OCI-LY1 (cell line): ENCODE results near the gene RHBDD3.

Experiments used
- H2AFZ ChIP-seq: fragments of 200-600 bp; sonication (generic), shearing (Covaris generic); 2 replicates; pipeline ENCODE4 v1.6.0; 2014; ENCODE audit warnings: antibody characterized with exemption, mild to moderate bottlenecking, low read length
- H3F3A ChIP-seq: fragments of 200-600 bp; sonication (generic), shearing (Covaris generic); 2 replicates; pipeline ENCODE4 v1.6.0; 2014; ENCODE audit warnings: mild to moderate bottlenecking, antibody characterized with exemption, low read length, moderate library complexity; ENCODE audit not compliant: insufficient read depth
- H3K27ac ChIP-seq: fragments of 200-600 bp; sonication (generic); 2 replicates; pipeline ENCODE4 v1.5.1; 2014; ENCODE audit warnings: low read length, mixed run types, mild to moderate bottlenecking, low read depth; ENCODE audit not compliant: poor library complexity, severe bottlenecking
- H3K27me3 ChIP-seq: fragments of 200-600 bp; sonication (generic); 2 replicates; pipeline ENCODE4 v1.6.0; 2014; ENCODE audit warnings: antibody characterized with exemption, mild to moderate bottlenecking, low read length, moderate library complexity; ENCODE audit not compliant: insufficient read depth
- H3K36me3 ChIP-seq: fragments of 200-600 bp; sonication (generic); 2 replicates; pipeline ENCODE4 v1.6.1; 2014; ENCODE audit warnings: mild to moderate bottlenecking, antibody characterized with exemption, low read length, moderate library complexity, mixed read lengths; ENCODE audit not compliant: insufficient read depth
- H3K4me1 ChIP-seq: fragments of 200-600 bp; sonication (generic); 2 replicates; pipeline ENCODE4 v1.5.1; 2014; ENCODE audit warnings: mild to moderate bottlenecking, low read length, moderate library complexity; ENCODE audit not compliant: insufficient read depth, severe bottlenecking
- H3K4me2 ChIP-seq: fragments of 200-600 bp; sonication (generic), shearing (Covaris generic); 2 replicates; pipeline ENCODE4 v1.6.1; 2014; ENCODE audit warnings: low read length
- H3K4me3 ChIP-seq: fragments of 200-600 bp; sonication (generic); 2 replicates; pipeline ENCODE4 v1.5.1; 2014; ENCODE audit warnings: low read length, low read depth, mild to moderate bottlenecking, mixed read lengths; ENCODE audit not compliant: poor library complexity, severe bottlenecking
- H3K79me2 ChIP-seq: fragments of 200-600 bp; shearing (Covaris generic); 2 replicates; pipeline ENCODE4 v1.6.1; 2016; ENCODE audit warnings: mixed run types, low read length, mixed read lengths; ENCODE audit not compliant: insufficient read depth
- H3K9ac ChIP-seq: fragments of 200-600 bp; sonication (generic), shearing (Covaris generic); 2 replicates; pipeline ENCODE4 v1.6.1; 2014; ENCODE audit warnings: mild to moderate bottlenecking, low read length, mixed read lengths
- H3K9me2 ChIP-seq: fragments of 200-600 bp; sonication (generic), shearing (Covaris generic); 2 replicates; pipeline ENCODE4 v1.6.1; 2014; ENCODE audit warnings: low read depth, mild to moderate bottlenecking, low read length, mixed read lengths
- H3K9me3 ChIP-seq: fragments of 200-600 bp; shearing (Covaris generic); 2 replicates; pipeline ENCODE4 v1.6.1; 2014; ENCODE audit warnings: low read length, mixed read lengths
- H4K20me1 ChIP-seq: fragments of 200-600 bp; sonication (generic), shearing (Covaris generic); 2 replicates; pipeline ENCODE4 v1.6.0; 2016; ENCODE audit warnings: mild to moderate bottlenecking, low read length; ENCODE audit not compliant: insufficient read depth
- CTCF ChIP-seq: fragments of 200-600 bp; sonication (generic), shearing (Covaris generic); IDR thresholded peaks from 2 replicates; pipeline ENCODE4 v1.5.1; 2017; ENCODE audit warnings: mild to moderate bottlenecking, antibody characterized with exemption, low read length, moderate library complexity, mixed read lengths
- EZH2 ChIP-seq: fragments of 200-600 bp; sonication (generic), shearing (Covaris generic); IDR thresholded peaks from 2 replicates; pipeline ENCODE4 v1.8.0; 2017; ENCODE audit warnings: borderline replicate concordance, mixed run types, mild to moderate bottlenecking, antibody characterized with exemption, low read length, moderate library complexity, mixed read lengths

Gene RHBDD3

GRCh38 chr22:29255064-29255621 lies 12.6 kb downstream of the RHBDD3 start:
- Histone ChIP-seq H3K9me2 (no peaks in the 10 kb centered on the region), H3K9ac (no peak overlapping the region), H3K4me1 (no peaks in the 10 kb centered on the region)

GRCh38 chr22:29254286-29254660 lies 13.5 kb downstream of the RHBDD3 start:
- H3K9ac ChIP-seq: no peak overlapping the region
- no peaks in the 10 kb centered on the region for H4K20me1 ChIP-seq
- TF ChIP-seq CTCF (no peak), EZH2 (no peak)
- H3F3A ChIP-seq: no peaks in the 10 kb centered on the region
- H3K4me2 ChIP-seq: no peak overlapping the region
- H3K4me1 ChIP-seq: no peaks in the 10 kb centered on the region
- H3K27me3 ChIP-seq: no peaks in the 10 kb centered on the region
- H3K4me3 ChIP-seq: no peak overlapping the region
- no peaks in the 10 kb centered on the region for H3K36me3 ChIP-seq
- no peaks in the 10 kb centered on the region for H3K9me3 ChIP-seq
- no peak overlapping the region for H3K27ac ChIP-seq
- H3K9me2 ChIP-seq: no peaks in the 10 kb centered on the region
- H2AFZ ChIP-seq: no peak overlapping the region
- no peaks in the 10 kb centered on the region for H3K79me2 ChIP-seq

More at GRCh38 chr22:29255064-29255621, 12.6 kb downstream of the RHBDD3 start:
- no peaks in the 10 kb centered on the region for H3K79me2 ChIP-seq
- no peak overlapping the region for H2AFZ ChIP-seq
- no peaks in the 10 kb centered on the region for H4K20me1 ChIP-seq
- no peak overlapping the region for H3K4me3 ChIP-seq
- no peak overlapping the region for H3K4me2 ChIP-seq
- H3K9me3 ChIP-seq: no peaks in the 10 kb centered on the region
- no peaks in the 10 kb centered on the region for H3K27me3 ChIP-seq
- peaks cover 5% of the 10 kb centered on the region; the same call in 1 of the 2 replicates for H3K36me3 ChIP-seq
- H3F3A ChIP-seq: no peaks in the 10 kb centered on the region
- no peak overlapping the region for H3K27ac ChIP-seq
- TF ChIP-seq CTCF (no peak), EZH2 (no peak)

GRCh38 chr22:29253561-29254285 lies 14.1 kb downstream of the RHBDD3 start:
- H3F3A ChIP-seq: no peaks in the 10 kb centered on the region
- H2AFZ ChIP-seq: no peak overlapping the region
- H3K9me2 ChIP-seq: no peaks in the 10 kb centered on the region
- no peak overlapping the region for H3K9ac ChIP-seq
- no peak overlapping the region for H3K27ac ChIP-seq
- no peaks in the 10 kb centered on the region for H4K20me1 ChIP-seq
- no peaks in the 10 kb centered on the region for H3K9me3 ChIP-seq
- H3K4me2 ChIP-seq: no peak overlapping the region
- TF ChIP-seq EZH2 (no peak), CTCF (no peak)
- no peaks in the 10 kb centered on the region for H3K4me1 ChIP-seq
- no peaks in the 10 kb centered on the region for H3K36me3 ChIP-seq
- H3K27me3 ChIP-seq: no peaks in the 10 kb centered on the region
- H3K4me3 ChIP-seq: no peak overlapping the region
- H3K79me2 ChIP-seq: no peaks in the 10 kb centered on the region
